IMR-90 (cell line): ENCODE measurements around the gene FAM168B. TPM values are rescaled to one million over a fixed set of nuclear protein-coding genes. Genes with fewer than 3 reads are reported as not detected.

Source experiments
- ATAC-seq: fragments of 200-7000 bp; cut with Tn5 transposase; 2 replicates; pipeline ENCODE4 v1.9.1; 2020; ENCODE audit warnings: low read depth, mild to moderate bottlenecking, moderate library complexity
- BruUV-seq: library from RNA; stranded (reverse); fragments of 400-500 nt; replicated peaks from 2 replicates; lab custom pipeline; 2021; lab: Mats Ljungman, UMichigan
- CTCF ChIA-PET: fragments of 300-600 bp; formaldehyde crosslinking; extraction: SDS; loops from one replicate; lab custom pipeline; 2021; ENCODE audit warnings: antibody characterized with exemption; lab: Yijun Ruan, JAX
- POLR2A ChIA-PET: fragments of 300-600 bp; sonication (Branson Sonifier 250); formaldehyde crosslinking; loops from one replicate; lab custom pipeline; 2022; ENCODE audit warnings: antibody characterized with exemption; ENCODE audit not compliant: unreplicated experiment; lab: Charles Lee
- DNase-seq: peaks from one replicate; pipeline ENCODE4 v3.0.0; 2013
- H2AFZ ChIP-seq: replicated peaks from 2 replicates; pipeline ENCODE3; 2013; ENCODE audit warnings: low read length, mild to moderate bottlenecking; ENCODE audit not compliant: poor library complexity
- H2AK5ac ChIP-seq: 2 replicates; pipeline ENCODE4 v1.6.1; 2013; ENCODE audit warnings: low read depth, low read length, inconsistent platforms
- H2AK9ac ChIP-seq: replicated peaks from 2 replicates; pipeline ENCODE3; 2013; ENCODE audit warnings: mild to moderate bottlenecking, low read depth, low read length, moderate library complexity; ENCODE audit not compliant: poor library complexity
- H2BK120ac ChIP-seq: 2 replicates; pipeline ENCODE4 v1.6.1; 2013; ENCODE audit warnings: low read depth, low read length, inconsistent platforms
- H2BK15ac ChIP-seq: 3 replicates; pipeline ENCODE4 v1.6.1; 2013; ENCODE audit warnings: low read depth, low read length, inconsistent platforms
- H2BK20ac ChIP-seq: 2 replicates; pipeline ENCODE4 v1.6.1; 2013; ENCODE audit warnings: low read depth, mild to moderate bottlenecking, inconsistent platforms, low read length, moderate library complexity
- H2BK5ac ChIP-seq: 2 replicates; pipeline ENCODE4 v1.6.1; 2013; ENCODE audit warnings: mild to moderate bottlenecking, low read depth, low read length, inconsistent platforms; ENCODE audit not compliant: poor library complexity, severe bottlenecking
- H3K14ac ChIP-seq: replicated peaks from 2 replicates; pipeline ENCODE4 v1.6.1; 2013; ENCODE audit warnings: low read depth, low read length, inconsistent platforms
- H3K18ac ChIP-seq: 2 replicates; pipeline ENCODE4 v1.6.1; 2013; ENCODE audit warnings: low read depth, low read length, control low read depth
- H3K23ac ChIP-seq: 2 replicates; pipeline ENCODE4 v1.6.1; 2013; ENCODE audit warnings: low read depth, low read length, inconsistent platforms
- H3K27ac ChIP-seq: 2 replicates; pipeline ENCODE4 v1.5.1; 2013; ENCODE audit warnings: mild to moderate bottlenecking, control low read depth, low read length; ENCODE audit not compliant: insufficient read depth
- H3K27me3 ChIP-seq: 2 replicates; pipeline ENCODE4 v1.6.1; 2013; ENCODE audit warnings: low read length; ENCODE audit not compliant: control insufficient read depth, insufficient read depth
- H3K36me3 ChIP-seq: 2 replicates; pipeline ENCODE4 v1.6.1; 2013; ENCODE audit warnings: low read length, mixed read lengths; ENCODE audit not compliant: control insufficient read depth, insufficient read depth
- H3K4ac ChIP-seq: 2 replicates; pipeline ENCODE4 v1.6.1; 2013; ENCODE audit warnings: low read depth, low read length, inconsistent platforms
- H3K4me1 ChIP-seq: 2 replicates; pipeline ENCODE4 v1.6.1; 2013; ENCODE audit warnings: low read length, mixed read lengths; ENCODE audit not compliant: control insufficient read depth, insufficient read depth
- H3K4me2 ChIP-seq: 2 replicates; pipeline ENCODE4 v1.6.1; 2013; ENCODE audit warnings: low read depth, mild to moderate bottlenecking, control low read depth, low read length, moderate library complexity
- H3K4me3 ChIP-seq: 2 replicates; pipeline ENCODE4 v1.5.1; 2013; ENCODE audit warnings: low read depth, mild to moderate bottlenecking, control low read depth, low read length, moderate library complexity; ENCODE audit not compliant: insufficient read depth
- H3K56ac ChIP-seq: 2 replicates; pipeline ENCODE4 v1.6.1; 2013; ENCODE audit warnings: low read length, inconsistent platforms; ENCODE audit not compliant: insufficient read depth; ENCODE audit errors: extremely low read depth
- H3K79me1 ChIP-seq, 2 experiments: 2 replicates each; pipeline ENCODE4 v1.6.1; 2013; ENCODE audit warnings: low read length in 2 of 2, inconsistent platforms in 1 of 2, low read depth in 1 of 2
- H3K9ac ChIP-seq: 2 replicates; pipeline ENCODE4 v1.6.1; 2013; ENCODE audit warnings: low read depth, low read length, control low read depth
- H3K9me1 ChIP-seq: 2 replicates; pipeline ENCODE4 v1.6.1; 2013; ENCODE audit warnings: low read length, inconsistent platforms; ENCODE audit not compliant: insufficient read depth
- H3K9me3 ChIP-seq: 2 replicates; pipeline ENCODE4 v1.6.1; 2013; ENCODE audit warnings: low read length; ENCODE audit not compliant: control insufficient read depth, insufficient read depth
- H4K20me1 ChIP-seq: 2 replicates; pipeline ENCODE4 v1.6.1; 2013; ENCODE audit warnings: low read length, inconsistent platforms; ENCODE audit not compliant: insufficient read depth
- H4K5ac ChIP-seq: 2 replicates; pipeline ENCODE4 v1.6.1; 2013; ENCODE audit warnings: mild to moderate bottlenecking, low read depth, low read length, control low read depth
- H4K8ac ChIP-seq, 2 experiments: 2 replicates each; pipeline ENCODE4 v1.6.1; 2013; ENCODE audit warnings: low read depth in 2 of 2, low read length in 2 of 2, control low read depth in 1 of 2, inconsistent platforms in 1 of 2
- H4K91ac ChIP-seq: 2 replicates; pipeline ENCODE4 v1.6.1; 2013; ENCODE audit warnings: low read depth, low read length, inconsistent platforms; ENCODE audit not compliant: insufficient read depth
- BHLHE40 ChIP-seq: fragments of 150-350 bp; IDR thresholded peaks from 2 replicates; pipeline ENCODE4 v1.6.1; 2016; ENCODE audit warnings: mild to moderate bottlenecking, low read depth, low read length
- CTCF ChIP-seq: conservative IDR thresholded peaks from 2 replicates; pipeline ENCODE4 v1.5.1; 2012; ENCODE audit warnings: mild to moderate bottlenecking, low read depth, low read length, improper control_type of control experiment
- FOS ChIP-seq: fragments of 150-350 bp; IDR thresholded peaks from 2 replicates; pipeline ENCODE4 v1.6.1; 2016; ENCODE audit warnings: low read depth, low read length
- MXI1 ChIP-seq: IDR thresholded peaks from 2 replicates; pipeline ENCODE4 v1.6.1; 2012; ENCODE audit warnings: low read depth, mild to moderate bottlenecking, low read length, moderate library complexity, borderline replicate concordance
- NFE2L2 ChIP-seq: fragments of 150-350 bp; IDR thresholded peaks from 2 replicates; pipeline ENCODE4 v1.6.1; 2016; ENCODE audit warnings: low read depth, mild to moderate bottlenecking, low read length
- POLR2A ChIP-seq: IDR thresholded peaks from 2 replicates; pipeline ENCODE4 v1.6.1; 2012; ENCODE audit warnings: mild to moderate bottlenecking, low read depth, low read length
- USF2 ChIP-seq: fragments of 150-350 bp; IDR thresholded peaks from 2 replicates; pipeline ENCODE4 v1.6.1; 2017; ENCODE audit warnings: mild to moderate bottlenecking, antibody characterized with exemption, low read length, low read depth
- WGBS, 2 experiments: methylation state at CpG; one replicate each; pipeline versions ENCODE4 v1.1.5 to v1.1.7; 2013; ENCODE audit warnings: missing lambda C conversion rate in 2 of 2; ENCODE audit not compliant: insufficient read length in 1 of 2; ENCODE audit errors: extremely low coverage in 2 of 2; 5-methylcytosine and 5-hydroxymethylcytosine counted together
- dilution Hi-C: fragments of 300-500 bp; cut with HindIII; formaldehyde crosslinking; loops from one replicate; pipeline ENCODE4 v1.14.3; 2018; ENCODE audit warnings: low sequenced_read_pairs; ENCODE audit not compliant: unreplicated experiment
- in situ Hi-C: fragments of 300-500 bp; cut with MboI; formaldehyde crosslinking; loops from 3 replicates; pipeline ENCODE4 v1.14.3; 2019; ENCODE audit warnings: low sequenced_read_pairs, inconsistent platforms, mixed read lengths
- intact Hi-C: fragments of 100-400 bp; cut with micrococcal nuclease; formaldehyde crosslinking; loops from 2 replicates; pipeline ENCODE4 v1.10.0; 2022
- polyA plus RNA-seq, 3 experiments: library from polyadenylated mRNA; depleted of rRNA; stranded (reverse); fragments of >200 nt; gene quantifications; 2 replicates each; pipeline ENCODE4 v1.2.3, GENCODE V29; 2012; ENCODE audit warnings: low replicate concordance in 1 of 3
- total RNA-seq: library from RNA; depleted of rRNA; stranded (reverse); fragments of >200 nt; gene quantifications from 2 replicates; pipeline ENCODE4 v1.2.3, GENCODE V29; 2012

The FAM168B gene
- total and polyA plus RNA-seq, 2 of the 4 experiments (the other 2 are of a cell fraction): 76.4 to 106 TPM

- Histone ChIP-seq H2AFZ (peak overlapping the region; percentile 86), H3K4me1 (peaks cover 7% of the 10 kb centered on the region), H3K56ac (peak overlapping the region; percentile 52; the same call in 1 of the 2 replicates), H2AK9ac (peak overlapping the region; percentile 51), H3K27me3 (no peaks in the 10 kb centered on the region), H2BK15ac (no peak overlapping the region), H4K20me1 (peaks cover 23% of the 10 kb centered on the region), H3K9me1 (peaks cover 2% of the 10 kb centered on the region; the same call in 1 of the 2 replicates), H3K27ac (peak overlapping the region; percentile 48), H3K14ac (peak overlapping the region; percentile 56; the same call in 1 of the 2 replicates), H4K91ac (peak overlapping the region; percentile 53), H2BK120ac (peak overlapping the region; percentile 28; the same call in 1 of the 2 replicates), H3K79me1 (peaks cover 13 to 26% of the 10 kb centered on the region in 2 experiments; a peak in 3 of 4 replicates), H4K5ac (peak overlapping the region; percentile 87), H3K18ac (peak overlapping the region; percentile 69; the same call in 1 of the 2 replicates), H3K4me2 (peak overlapping the region; percentile 95), H2AK5ac (peak overlapping the region; percentile 27; the same call in 1 of the 2 replicates), H3K9ac (peak overlapping the region; percentile 79), H2BK20ac (peak overlapping the region; percentile 44; the same call in 1 of the 2 replicates), H2BK5ac (peak overlapping the region; percentile 49), H3K23ac (peak overlapping the region; percentile 79), H3K36me3 (no peaks in the 10 kb centered on the region), H4K8ac (peak overlapping the region; percentile 91 to 94), H3K9me3 (no peaks in the 10 kb centered on the region), H3K4me3 (peak overlapping the region; percentile 68), H3K4ac (peak overlapping the region; percentile 88)
- CTCF ChIA-PET: interaction anchor here (0.6 kb wide), 1 partner anchor 24 kb away, joined by 4 read pairs; no protein-coding TSS in a partner anchor
- BruUV-seq: no TSS peak
- dilution Hi-C loops: no loop called here
- intact Hi-C loops: no loop called here
- in situ Hi-C loops: loop anchor here (25.0 kb wide), 2 partner anchors 408 to 742 kb away; partner anchors contain the start of gene PTPN18
- peak; percentile 69 for TF ChIP-seq BHLHE40
- TF ChIP-seq POLR2A: no peak
- TF ChIP-seq CTCF: no peak
- TF ChIP-seq FOS: peak; percentile 40; the same call in 1 of the 2 replicates
- TF ChIP-seq NFE2L2: 0 out of 2 replicates have a peak, but pooled peaks have one; percentile 25
- peak; percentile 29; the same call in 1 of the 2 replicates for TF ChIP-seq MXI1
- peak; percentile 55; the same call in 1 of the 2 replicates for TF ChIP-seq USF2
- POLR2A ChIA-PET: no interaction called here
- no CpG with 5 or more reads among the region's 20 CpGs for WGBS, 2 experiments
- ATAC-seq: peak; percentile 74
- peak; percentile 61 for DNase-seq
Measured at GRCh38 chr2:131104487-131105155, 11.4 kb upstream of the FAM168B start.
